Neural cell (in vitro differentiated cells): Measurements from ENCODE around the gene TTC39A. TPM values are rescaled to one million over a fixed set of nuclear protein-coding genes. Genes with fewer than 3 reads are reported as not detected.

Experiments
- H2AFZ ChIP-seq: fragments of 200-600, 300-800 bp; sonication (generic), shearing (Covaris generic); 2 replicates; pipeline ENCODE4 v1.6.0; 2014; ENCODE audit warnings: low read depth, mild to moderate bottlenecking, antibody characterized with exemption, low read length, moderate library complexity
- H3F3A ChIP-seq: fragments of 200-600 bp; shearing (Covaris generic); 2 replicates; pipeline ENCODE4 v1.6.1; 2016; ENCODE audit warnings: mild to moderate bottlenecking, moderate library complexity, mixed read lengths, antibody characterized with exemption, low read length; ENCODE audit not compliant: insufficient read depth, poor library complexity, severe bottlenecking
- H3K27ac ChIP-seq: fragments of 200-600, 300-800 bp; sonication (generic), shearing (Covaris generic); 2 replicates; pipeline ENCODE4 v1.5.1; 2014; ENCODE audit warnings: mild to moderate bottlenecking, low read length, moderate library complexity
- H3K27me3 ChIP-seq: fragments of 300-800, 200-600 bp; sonication (generic), shearing (Covaris generic); 2 replicates; pipeline ENCODE4 v1.6.0; 2014; ENCODE audit warnings: mild to moderate bottlenecking, low read depth, low read length, moderate library complexity; ENCODE audit not compliant: insufficient read depth
- H3K36me3 ChIP-seq: fragments of 300-800, 200-600 bp; sonication (generic), shearing (Covaris generic); 2 replicates; pipeline ENCODE4 v1.5.1; 2014; ENCODE audit warnings: mild to moderate bottlenecking, antibody characterized with exemption, low read length, moderate library complexity; ENCODE audit not compliant: insufficient read depth
- H3K4me2 ChIP-seq: fragments of 300-800, 200-600 bp; sonication (generic), shearing (Covaris generic); 2 replicates; pipeline ENCODE4 v1.6.0; 2014; ENCODE audit warnings: mild to moderate bottlenecking, low read length
- H3K4me3 ChIP-seq: fragments of 300-800, 200-600 bp; sonication (generic), shearing (Covaris generic); 2 replicates; pipeline ENCODE4 v1.5.1; 2014; ENCODE audit warnings: mild to moderate bottlenecking, low read length, moderate library complexity
- H3K79me2 ChIP-seq: fragments of 200-600 bp; shearing (Covaris generic); replicated peaks from 2 replicates; pipeline ENCODE4 v1.6.0; 2014; ENCODE audit warnings: mild to moderate bottlenecking, low read length, moderate library complexity; ENCODE audit not compliant: insufficient read depth
- H3K9ac ChIP-seq: fragments of 300-800, 200-600 bp; sonication (generic), shearing (Covaris generic); 2 replicates; pipeline ENCODE4 v1.6.1; 2016; ENCODE audit warnings: mild to moderate bottlenecking, low read length, mixed read lengths
- H3K9me2 ChIP-seq: fragments of 200-600 bp; shearing (Covaris generic); 2 replicates; pipeline ENCODE4 v1.6.1; 2016; ENCODE audit warnings: mild to moderate bottlenecking, low read length, mixed read lengths; ENCODE audit not compliant: insufficient read depth
- H3K9me3 ChIP-seq: fragments of 200-600, 300-800 bp; sonication (generic), shearing (Covaris generic); 2 replicates; pipeline ENCODE4 v1.6.1; 2016; ENCODE audit warnings: mild to moderate bottlenecking, mixed run types, low read length, moderate library complexity, mixed read lengths
- H4K20me1 ChIP-seq: fragments of 200-600 bp; shearing (Covaris generic); 2 replicates; pipeline ENCODE4 v1.6.1; 2016; ENCODE audit warnings: mild to moderate bottlenecking, mixed run types; ENCODE audit not compliant: insufficient read depth
- CTCF ChIP-seq: fragments of 450-650 bp; IDR thresholded peaks from 2 replicates; pipeline ENCODE4 v1.5.1; 2014; ENCODE audit warnings: antibody characterized with exemption, mild to moderate bottlenecking, moderate library complexity; ENCODE audit not compliant: poor library complexity, severe bottlenecking
- EP300 ChIP-seq: fragments of 450-650 bp; conservative IDR thresholded peaks from 2 replicates; pipeline ENCODE4 v1.6.1; 2014; ENCODE audit warnings: antibody characterized with exemption, mild to moderate bottlenecking, moderate library complexity; ENCODE audit not compliant: poor library complexity, severe bottlenecking
- EZH2 ChIP-seq: fragments of 200-600, 300-800 bp; shearing (Covaris generic), sonication (generic); IDR thresholded peaks from 2 replicates; pipeline ENCODE4 v1.6.1; 2014; ENCODE audit warnings: antibody characterized with exemption, low read length, borderline replicate concordance, mild to moderate bottlenecking; ENCODE audit not compliant: insufficient read depth, poor library complexity, severe bottlenecking
- MXI1 ChIP-seq: fragments of 450-650 bp; conservative IDR thresholded peaks from 2 replicates; pipeline ENCODE4 v1.6.1; 2014; ENCODE audit warnings: antibody characterized with exemption, mild to moderate bottlenecking; ENCODE audit not compliant: poor library complexity, severe bottlenecking
- POLR2AphosphoS5 ChIP-seq: IDR thresholded peaks from 2 replicates; pipeline ENCODE4 v1.6.1; 2012
- RAD21 ChIP-seq: fragments of 450-650 bp; conservative IDR thresholded peaks from 2 replicates; pipeline ENCODE4 v1.6.1; 2014; ENCODE audit warnings: antibody characterized with exemption, mild to moderate bottlenecking, moderate library complexity
- REST ChIP-seq: IDR thresholded peaks from 2 replicates; pipeline ENCODE4 v1.6.1; 2012; ENCODE audit warnings: borderline replicate concordance
- SMC3 ChIP-seq: fragments of 450-650 bp; conservative IDR thresholded peaks from 2 replicates; pipeline ENCODE4 v1.6.1; 2014; ENCODE audit warnings: antibody characterized with exemption, mild to moderate bottlenecking, moderate library complexity; ENCODE audit not compliant: poor library complexity
- TAF1 ChIP-seq: IDR thresholded peaks from 2 replicates; pipeline ENCODE4 v1.6.1; 2012; ENCODE audit warnings: low read depth
- polyA plus RNA-seq: library from polyadenylated mRNA; depleted of rRNA; stranded (reverse); fragments of >200 nt; gene quantifications from 2 replicates; pipeline ENCODE4 v1.2.3, GENCODE V29; 2014

TTC39A gene
- polyA plus RNA-seq, 1 donor from 2014 or later = 1.1 TPM

- no peak overlapping the region for H3K4me3 ChIP-seq
- no peaks in the 10 kb centered on the region for H3K36me3 ChIP-seq
- no peak overlapping the region for H3K9ac ChIP-seq
- no peaks in the 10 kb centered on the region for H3F3A ChIP-seq
- TF ChIP-seq CTCF = no peak
- no peak for TF ChIP-seq MXI1
- TF ChIP-seq REST = no peak
- no peak for TF ChIP-seq RAD21
- no peak for TF ChIP-seq TAF1
- no peak for TF ChIP-seq EZH2
- no peak for TF ChIP-seq POLR2AphosphoS5
- TF ChIP-seq EP300 = no peak
- TF ChIP-seq SMC3 = no peak
- H3K27me3 ChIP-seq = peaks cover 28% of the 10 kb centered on the region
- H3K9me3 ChIP-seq = no peaks in the 10 kb centered on the region
- H3K4me2 ChIP-seq = no peak overlapping the region
- H2AFZ ChIP-seq = no peak overlapping the region
- H3K9me2 ChIP-seq = no peaks in the 10 kb centered on the region
- no peaks in the 10 kb centered on the region for H3K79me2 ChIP-seq
- no peaks in the 10 kb centered on the region for H4K20me1 ChIP-seq
- H3K27ac ChIP-seq = no peak overlapping the region
Observed at GRCh38 chr1:51344276-51344601, 13.9 kb upstream of the TTC39A start.

- H3K27ac ChIP-seq = no peak overlapping the region
- no peaks in the 10 kb centered on the region for H3K9me2 ChIP-seq
- H3K27me3 ChIP-seq = peaks cover 28% of the 10 kb centered on the region
- TF ChIP-seq TAF1 (no peak), MXI1 (no peak), POLR2AphosphoS5 (no peak), SMC3 (no peak), EP300 (no peak), RAD21 (no peak), EZH2 (no peak), CTCF (no peak), REST (no peak)
- H2AFZ ChIP-seq = no peak overlapping the region
- H3K36me3 ChIP-seq = no peaks in the 10 kb centered on the region
- H3K9ac ChIP-seq = no peak overlapping the region
- H3K4me3 ChIP-seq = no peak overlapping the region
- H3K9me3 ChIP-seq = no peaks in the 10 kb centered on the region
- no peak overlapping the region for H3K4me2 ChIP-seq
- H4K20me1 ChIP-seq = no peaks in the 10 kb centered on the region
- H3K79me2 ChIP-seq = no peaks in the 10 kb centered on the region
- no peaks in the 10 kb centered on the region for H3F3A ChIP-seq
Observed at GRCh38 chr1:51343624-51344023, 13.3 kb upstream of the TTC39A start.
